AG04450 (cell line): ENCODE measurements around the gene KRTAP2-1. TPM values are rescaled to one million over a fixed set of nuclear protein-coding genes. Genes with fewer than 3 reads are reported as not detected.
"Not testable (repeated sequence)": the region's sequence is repeated elsewhere in the genome, so short reads cannot be mapped to it uniquely, and the experiment has no call there.

Source experiments
- CTCF ChIA-PET: fragments of 300-600, 350-600 bp; formaldehyde crosslinking; extraction: SDS; loops from one replicate; lab custom pipeline; 2022; ENCODE audit warnings: antibody characterized with exemption, inconsistent platforms; lab: Charles Lee
- POLR2A ChIA-PET: fragments of 350-600 bp; formaldehyde crosslinking; extraction: SDS; loops from one replicate; lab custom pipeline; 2021; ENCODE audit warnings: antibody characterized with exemption, inconsistent platforms; lab: Yijun Ruan, JAX
- DNase-seq: peaks from one replicate; pipeline ENCODE4 v3.0.0-alpha.2; 2011; ENCODE audit warnings: low read depth, low spot score
- H3K27ac ChIP-seq: one replicate; pipeline ENCODE4 v1.5.1; 2012; ENCODE audit warnings: low read depth, low read length, control low read depth
- H3K27me3 ChIP-seq: one replicate; pipeline ENCODE4 v1.6.0; 2012; ENCODE audit warnings: low read length; ENCODE audit not compliant: control insufficient read depth, insufficient read depth
- H3K4me3 ChIP-seq: 2 replicates; pipeline ENCODE4 v1.5.1; 2011; ENCODE audit warnings: mild to moderate bottlenecking, low read depth, low read length, control low read depth
- H3K9me3 ChIP-seq: 2 replicates; pipeline ENCODE4 v1.5.1; 2012; ENCODE audit warnings: low read length; ENCODE audit not compliant: control insufficient read depth, insufficient read depth
- CTCF ChIP-seq: IDR thresholded peaks from 2 replicates; pipeline ENCODE4 v1.5.1; 2011; ENCODE audit warnings: low read depth, low read length, control low read depth, inconsistent platforms
- polyA plus RNA-seq: library from polyadenylated mRNA; depleted of rRNA; stranded (reverse); fragments of >200 nt; gene quantifications from 2 replicates; pipeline ENCODE4 v1.2.3, GENCODE V29; 2011; rRNA removed
- small RNA-seq: library from RNA; depleted of rRNA; stranded (forward); fragments of <200 nt; gene quantifications from one replicate; pipeline ENCODE3, GENCODE V24; 2012; ENCODE audit warnings: low read depth; ENCODE audit not compliant: insufficient read length

The KRTAP2-1 gene
- polyA plus RNA-seq, 1 experiment: not detected

- CTCF ChIA-PET: no interaction called here
- no peak for TF ChIP-seq CTCF
- no peak for DNase-seq
- H3K27ac ChIP-seq: no peak overlapping the region
- no peak overlapping the region for H3K4me3 ChIP-seq
- H3K27me3 ChIP-seq: no peaks in the 10 kb centered on the region
- POLR2A ChIA-PET: no interaction called here
- H3K9me3 ChIP-seq: no peaks in the 10 kb centered on the region
Measured at GRCh38 chr17:41001795-41002194, 45.3 kb downstream of the KRTAP2-1 start.

- POLR2A ChIA-PET, DNase-seq, H3K27me3 ChIP-seq, CTCF ChIA-PET, H3K4me3 ChIP-seq, H3K27ac ChIP-seq, H3K9me3 ChIP-seq: not testable (repeated sequence)
Measured at GRCh38 chr17:40999563-40999962, 47.6 kb downstream of the KRTAP2-1 start, which contains the start of gene KRTAP3-2. Gene KRTAP3-2, minus strand, starts transcription at chr17:40999906. Its CDS starts 53 bp downstream, at chr17:40999853.

- no peak overlapping the region for H3K4me3 ChIP-seq
- H3K27ac ChIP-seq: no peak overlapping the region
- ChIA-PET CTCF (no interaction called here), POLR2A (no interaction called here)
- no peak for TF ChIP-seq CTCF
- no peak for DNase-seq
- H3K27me3 ChIP-seq: no peaks in the 10 kb centered on the region
- no peaks in the 10 kb centered on the region for H3K9me3 ChIP-seq
Measured at GRCh38 chr17:40997361-40997760, 49.8 kb downstream of the KRTAP2-1 start.

GRCh38 chr17:40996829-40997228 is 50.3 kb downstream of the KRTAP2-1 start:
- ChIA-PET POLR2A (interaction anchor here (0.6 kb wide), 1 partner anchor 1719 kb away, joined by 7 read pairs; no protein-coding TSS in a partner anchor), CTCF (no interaction called here)
- DNase-seq: no peak

More at GRCh38 chr17:40996829-40997228, 50.3 kb downstream of the KRTAP2-1 start:
- no peak for TF ChIP-seq CTCF
- H3K9me3 ChIP-seq: no peaks in the 10 kb centered on the region
- H3K27me3 ChIP-seq: no peaks in the 10 kb centered on the region
- no peak overlapping the region for H3K27ac ChIP-seq
- no peak overlapping the region for H3K4me3 ChIP-seq

Small RNA genes lying within 50 kb of the gene (small RNA-seq; reads per million reads assigned to genes)
- gene KRTAP3-4P: not detected

Other genes with a start within 250 kb of the KRTAP2-1 start
- not detected in 2 replicates for gene KRT28, start 247.4 kb downstream of the KRTAP2-1 start, polyA plus RNA-seq
- 35.4 and 35.8 TPM in 2 replicates for gene KRT10, start 224.7 kb downstream of the KRTAP2-1 start, polyA plus RNA-seq
- not detected in 2 replicates for gene KRT12, start 180.1 kb downstream of the KRTAP2-1 start, polyA plus RNA-seq
- gene KRT20, start 162.1 kb downstream of the KRTAP2-1 start, polyA plus RNA-seq: not detected in 2 replicates
- gene KRT23, start 109.7 kb downstream of the KRTAP2-1 start, polyA plus RNA-seq: 0.06 TPM in 1 of 2 replicates, not detected in the other
- 0.11 TPM in 1 of 2 replicates, not detected in the other for gene KRT39, start 80.4 kb downstream of the KRTAP2-1 start, polyA plus RNA-seq
- gene KRT40, start 63.0 kb downstream of the KRTAP2-1 start, polyA plus RNA-seq: not detected in 2 replicates
- gene KRTAP3-3, start 53.2 kb downstream of the KRTAP2-1 start, polyA plus RNA-seq: not detected in 2 replicates
- not detected in 2 replicates for gene KRTAP3-2, start 47.4 kb downstream of the KRTAP2-1 start, polyA plus RNA-seq
- not detected in 2 replicates for gene KRTAP3-1, start 38.2 kb downstream of the KRTAP2-1 start, polyA plus RNA-seq
- gene KRTAP1-5, start 20.1 kb downstream of the KRTAP2-1 start, polyA plus RNA-seq: 16.9 and 20.2 TPM in 2 replicates
- not detected in 2 replicates for gene KRTAP1-4, start 17.1 kb downstream of the KRTAP2-1 start, polyA plus RNA-seq
- not detected in 2 replicates for gene KRTAP1-3, start 12.4 kb downstream of the KRTAP2-1 start, polyA plus RNA-seq
- 0.19 and 0.27 TPM in 2 replicates for gene KRTAP1-1, start 5.9 kb downstream of the KRTAP2-1 start, polyA plus RNA-seq
- not detected in 2 replicates for gene KRTAP2-2, start 7.9 kb upstream of the KRTAP2-1 start, polyA plus RNA-seq
- gene KRTAP2-3, start 12.8 kb upstream of the KRTAP2-1 start, polyA plus RNA-seq: 1.3 and 2.5 TPM in 2 replicates
- not detected in 2 replicates for gene KRTAP2-4, start 18.6 kb upstream of the KRTAP2-1 start, polyA plus RNA-seq
- gene KRTAP4-7, start 36.8 kb upstream of the KRTAP2-1 start, polyA plus RNA-seq: not detected in 2 replicates
- gene KRTAP4-8, start 50.8 kb upstream of the KRTAP2-1 start, polyA plus RNA-seq: not detected in 2 replicates
- not detected in 2 replicates for gene KRTAP4-16, start 54.9 kb upstream of the KRTAP2-1 start, polyA plus RNA-seq
- not detected in 2 replicates for gene KRTAP4-9, start 58.1 kb upstream of the KRTAP2-1 start, polyA plus RNA-seq
- gene KRTAP4-11, start 71.1 kb upstream of the KRTAP2-1 start, polyA plus RNA-seq: not detected in 2 replicates
- gene KRTAP4-12, start 76.9 kb upstream of the KRTAP2-1 start, polyA plus RNA-seq: not detected in 2 replicates
- not detected in 2 replicates for gene KRTAP4-6, start 93.2 kb upstream of the KRTAP2-1 start, polyA plus RNA-seq
- not detected in 2 replicates for gene KRTAP4-5, start 102.5 kb upstream of the KRTAP2-1 start, polyA plus RNA-seq
- not detected in 2 replicates for gene KRTAP4-4, start 113.4 kb upstream of the KRTAP2-1 start, polyA plus RNA-seq
- gene KRTAP4-3, start 120.9 kb upstream of the KRTAP2-1 start, polyA plus RNA-seq: not detected in 2 replicates
- gene KRTAP4-2, start 130.9 kb upstream of the KRTAP2-1 start, polyA plus RNA-seq: not detected in 2 replicates
- gene KRTAP4-1, start 137.6 kb upstream of the KRTAP2-1 start, polyA plus RNA-seq: not detected in 2 replicates
- not detected in 2 replicates for gene KRTAP9-1, start 142.6 kb upstream of the KRTAP2-1 start, polyA plus RNA-seq
- gene KRTAP9-2, start 179.3 kb upstream of the KRTAP2-1 start, polyA plus RNA-seq: not detected in 2 replicates
- not detected in 2 replicates for gene KRTAP9-3, start 185.1 kb upstream of the KRTAP2-1 start, polyA plus RNA-seq
- not detected in 2 replicates for gene KRTAP9-8, start 190.7 kb upstream of the KRTAP2-1 start, polyA plus RNA-seq
- not detected in 2 replicates for gene KRTAP9-4, start 202.4 kb upstream of the KRTAP2-1 start, polyA plus RNA-seq
- not detected in 2 replicates for gene KRTAP9-9, start 208.1 kb upstream of the KRTAP2-1 start, polyA plus RNA-seq
- not detected in 2 replicates for gene KRTAP9-6, start 218.1 kb upstream of the KRTAP2-1 start, polyA plus RNA-seq
- gene KRTAP9-7, start 228.4 kb upstream of the KRTAP2-1 start, polyA plus RNA-seq: not detected in 2 replicates